ENCODE results near the gene SUMO3.

SUMO3 gene

DNA sequence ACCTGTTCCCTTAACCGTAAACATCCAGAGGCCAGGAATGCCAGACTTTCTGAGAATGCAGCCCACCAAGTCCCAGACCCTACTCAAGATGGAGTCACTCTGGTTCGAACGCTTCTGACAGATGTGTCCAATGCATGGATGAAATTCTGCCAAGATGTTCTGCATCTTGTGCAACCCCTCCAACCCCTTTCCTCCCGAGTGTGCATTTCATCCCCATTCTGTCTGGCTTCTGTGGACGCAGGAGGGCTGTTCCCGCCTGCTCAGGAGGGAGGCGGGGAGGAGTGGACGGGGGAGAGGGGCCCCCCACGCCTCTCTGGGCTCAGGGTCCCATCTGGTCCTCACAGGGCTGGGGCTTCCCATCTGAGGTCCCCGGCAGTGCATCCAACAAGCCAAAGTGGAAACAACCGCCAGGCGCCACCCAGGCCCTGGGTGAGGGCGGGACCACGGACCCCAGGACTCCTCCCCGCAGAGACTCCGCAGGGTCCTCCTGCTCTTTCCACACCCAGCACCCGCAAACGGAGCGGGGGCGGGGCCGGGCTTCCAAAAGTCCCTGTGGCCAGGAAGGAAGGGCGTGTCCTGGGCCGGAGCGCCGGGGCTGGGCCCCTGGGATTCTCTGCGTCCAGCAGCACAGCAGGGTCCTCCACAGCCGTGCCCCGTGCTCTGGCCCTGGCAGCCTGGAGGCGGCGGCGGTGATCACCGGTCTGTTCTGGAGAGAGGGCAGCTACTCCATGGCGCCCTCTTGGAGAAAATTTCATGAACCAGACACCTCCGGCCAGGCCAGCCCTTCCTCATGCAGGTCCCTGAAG is 27.8 kb upstream of the SUMO3 start:
- peaks cover 35% of the 10 kb centered on the region for H3K27me3 ChIP-seq (ENCODE audit: insufficient read depth, low read depth)
- no peaks in the 10 kb centered on the region for H3K79me2 ChIP-seq (ENCODE audit: insufficient read depth, low read depth)
- H3K36me3 ChIP-seq (ENCODE audit: insufficient read depth) = 0 out of 2 replicates have a peak, but pooled peaks cover 6% of the 10 kb centered on the region
- no peaks in the 10 kb centered on the region for H3K4me1 ChIP-seq (ENCODE audit: low read depth, poor library complexity, severe bottlenecking)
- H3K9ac ChIP-seq = no peak overlapping the region
- H3K4me2 ChIP-seq = no peak overlapping the region
- TF ChIP-seq, protein P1, sequence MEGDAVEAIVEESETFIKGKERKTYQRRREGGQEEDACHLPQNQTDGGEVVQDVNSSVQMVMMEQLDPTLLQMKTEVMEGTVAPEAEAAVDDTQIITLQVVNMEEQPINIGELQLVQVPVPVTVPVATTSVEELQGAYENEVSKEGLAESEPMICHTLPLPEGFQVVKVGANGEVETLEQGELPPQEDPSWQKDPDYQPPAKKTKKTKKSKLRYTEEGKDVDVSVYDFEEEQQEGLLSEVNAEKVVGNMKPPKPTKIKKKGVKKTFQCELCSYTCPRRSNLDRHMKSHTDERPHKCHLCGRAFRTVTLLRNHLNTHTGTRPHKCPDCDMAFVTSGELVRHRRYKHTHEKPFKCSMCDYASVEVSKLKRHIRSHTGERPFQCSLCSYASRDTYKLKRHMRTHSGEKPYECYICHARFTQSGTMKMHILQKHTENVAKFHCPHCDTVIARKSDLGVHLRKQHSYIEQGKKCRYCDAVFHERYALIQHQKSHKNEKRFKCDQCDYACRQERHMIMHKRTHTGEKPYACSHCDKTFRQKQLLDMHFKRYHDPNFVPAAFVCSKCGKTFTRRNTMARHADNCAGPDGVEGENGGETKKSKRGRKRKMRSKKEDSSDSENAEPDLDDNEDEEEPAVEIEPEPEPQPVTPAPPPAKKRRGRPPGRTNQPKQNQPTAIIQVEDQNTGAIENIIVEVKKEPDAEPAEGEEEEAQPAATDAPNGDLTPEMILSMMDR (conservative IDR thresholded peaks at IDR 0.05; ENCODE audit: low read depth, low read length) = no peak
- no peak overlapping the region for H3K27ac ChIP-seq
- no peak overlapping the region for H3K4me3 ChIP-seq (IDR thresholded peaks at IDR 0.05; ENCODE audit: insufficient read depth, low read depth, low read length)
- no peaks in the 10 kb centered on the region for H4K20me1 ChIP-seq (ENCODE audit: insufficient read depth)
- H2AFZ ChIP-seq (ENCODE audit: low read depth) = no peak overlapping the region

DNA sequence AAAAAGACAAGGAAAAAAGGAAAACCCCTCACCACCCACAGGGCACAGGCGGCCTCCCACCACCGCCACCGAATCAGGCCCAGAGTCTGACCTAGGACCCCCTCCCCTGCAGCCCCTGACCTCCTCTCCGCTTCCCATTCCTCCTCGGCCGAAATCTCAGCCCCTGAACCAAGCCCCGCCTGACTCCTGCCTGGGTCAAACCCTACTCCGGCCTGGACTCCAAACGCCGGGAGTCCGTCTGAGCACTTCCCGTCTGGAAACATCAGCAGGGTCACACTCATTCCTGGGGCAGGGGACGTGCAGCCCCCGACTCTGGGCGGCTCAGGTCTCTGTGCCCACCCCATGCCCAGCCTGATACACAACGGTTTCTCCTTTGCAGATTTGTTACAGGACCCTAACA is 26.4 kb upstream of the SUMO3 start:
- TF ChIP-seq, protein P1 (conservative IDR thresholded peaks at IDR 0.05; ENCODE audit: low read depth, low read length) = no peak
- Histone ChIP-seq H4K20me1 (ENCODE audit: insufficient read depth) (no peaks in the 10 kb centered on the region), H3K4me3 (IDR thresholded peaks at IDR 0.05; ENCODE audit: insufficient read depth, low read depth, low read length) (no peak overlapping the region), H3K4me1 (ENCODE audit: low read depth, poor library complexity, severe bottlenecking) (no peaks in the 10 kb centered on the region), H3K79me2 (ENCODE audit: insufficient read depth, low read depth) (no peaks in the 10 kb centered on the region), H2AFZ (ENCODE audit: low read depth) (no peak overlapping the region), H3K27me3 (ENCODE audit: insufficient read depth, low read depth) (peaks cover 38% of the 10 kb centered on the region), H3K27ac (no peak overlapping the region), H3K4me2 (no peak overlapping the region), H3K36me3 (ENCODE audit: insufficient read depth) (no peaks in the 10 kb centered on the region), H3K9ac (no peak overlapping the region)

DNA sequence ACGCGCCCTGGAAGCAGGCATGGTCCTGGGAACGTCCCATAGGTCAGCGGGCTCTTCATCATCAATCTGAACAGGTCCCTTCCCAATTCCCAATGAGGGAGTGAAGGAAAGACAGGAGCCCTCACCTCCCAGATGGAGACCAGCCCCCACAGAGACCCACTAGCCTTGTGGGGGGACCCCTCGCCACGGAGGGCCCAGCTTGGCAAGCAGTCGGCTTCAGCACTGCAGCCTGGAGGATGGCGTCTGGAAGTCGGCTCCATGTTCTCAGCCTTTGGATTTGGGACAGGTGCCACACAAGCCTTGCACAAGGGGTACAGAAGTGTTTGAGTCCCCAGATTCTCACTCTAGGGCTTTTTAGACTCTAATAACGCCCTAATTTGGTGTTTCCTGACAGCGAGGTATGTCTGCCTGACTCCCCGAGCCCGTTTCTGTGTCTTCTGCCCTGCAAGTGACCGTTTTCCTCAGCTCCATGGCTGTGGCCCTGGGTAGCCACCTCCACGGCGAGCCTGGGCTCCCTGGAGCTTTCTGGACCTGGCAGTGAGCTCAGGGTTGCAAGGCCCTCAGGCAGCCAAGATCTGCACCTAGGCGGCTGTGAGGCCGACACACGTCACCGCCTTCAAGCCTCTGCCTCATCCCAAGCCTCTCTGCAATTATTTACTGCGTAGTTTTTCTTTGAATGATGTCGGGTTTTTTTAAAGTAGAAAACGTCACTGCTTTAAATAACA is 25.0 kb upstream of the SUMO3 start:
- TF ChIP-seq, protein P1 (conservative IDR thresholded peaks at IDR 0.05; ENCODE audit: low read depth, low read length) = no peak
- no peaks in the 10 kb centered on the region for H3K4me1 ChIP-seq (ENCODE audit: low read depth, poor library complexity, severe bottlenecking)
- H3K27ac ChIP-seq = no peak overlapping the region
- no peaks in the 10 kb centered on the region for H3K36me3 ChIP-seq (ENCODE audit: insufficient read depth)
- no peak overlapping the region for H2AFZ ChIP-seq (ENCODE audit: low read depth)
- H4K20me1 ChIP-seq (ENCODE audit: insufficient read depth) = no peaks in the 10 kb centered on the region
- no peaks in the 10 kb centered on the region for H3K79me2 ChIP-seq (ENCODE audit: insufficient read depth, low read depth)
- H3K4me2 ChIP-seq = no peak overlapping the region
- H3K4me3 ChIP-seq (IDR thresholded peaks at IDR 0.05; ENCODE audit: insufficient read depth, low read depth, low read length) = no peak overlapping the region
- peaks cover 38% of the 10 kb centered on the region for H3K27me3 ChIP-seq (ENCODE audit: insufficient read depth, low read depth)
- no peak overlapping the region for H3K9ac ChIP-seq

DNA sequence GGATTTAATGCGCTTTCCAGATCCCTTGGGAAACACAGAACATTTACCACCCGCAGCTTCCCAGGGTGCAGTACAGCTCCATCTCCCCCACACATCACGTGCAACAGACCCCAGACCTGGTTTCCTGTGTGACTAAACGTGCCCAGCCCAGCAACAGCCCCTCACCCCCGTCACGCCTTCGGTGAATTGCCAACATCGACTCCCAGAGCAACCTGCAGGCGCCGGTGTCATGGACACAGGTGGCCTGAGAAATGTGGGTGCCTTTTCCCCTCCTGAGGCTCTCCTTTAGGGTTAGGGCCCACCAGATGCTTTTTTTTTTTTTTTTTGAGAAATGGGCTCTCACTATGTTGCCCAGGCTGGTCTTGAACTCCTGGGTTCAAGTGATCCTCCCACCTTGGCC is 24.2 kb upstream of the SUMO3 start:
- no peak overlapping the region for H3K4me3 ChIP-seq (IDR thresholded peaks at IDR 0.05; ENCODE audit: insufficient read depth, low read depth, low read length)
- H3K27me3 ChIP-seq (ENCODE audit: insufficient read depth, low read depth) = peaks cover 38% of the 10 kb centered on the region
- no peak overlapping the region for H2AFZ ChIP-seq (ENCODE audit: low read depth)
- H3K36me3 ChIP-seq (ENCODE audit: insufficient read depth) = no peaks in the 10 kb centered on the region
- H3K4me1 ChIP-seq (ENCODE audit: low read depth, poor library complexity, severe bottlenecking) = no peaks in the 10 kb centered on the region
- no peak overlapping the region for H3K4me2 ChIP-seq
- TF ChIP-seq, protein P1 (conservative IDR thresholded peaks at IDR 0.05; ENCODE audit: low read depth, low read length) = no peak
- H4K20me1 ChIP-seq (ENCODE audit: insufficient read depth) = no peaks in the 10 kb centered on the region
- no peaks in the 10 kb centered on the region for H3K79me2 ChIP-seq (ENCODE audit: insufficient read depth, low read depth)
- H3K9ac ChIP-seq = no peak overlapping the region
- H3K27ac ChIP-seq = no peak overlapping the region
